Thyroid gland (tissue), 4 donors: ENCODE measurements around the gene RPTOR.

Experiments used
- POLR2A ChIP-seq, 2 donors: fragments of 450-650 bp; IDR thresholded peaks; one replicate each; pipeline ENCODE4 v1.6.1; 2017; ENCODE audit warnings: antibody characterized with exemption in 2 of 2, mild to moderate bottlenecking in 2 of 2, moderate library complexity in 1 of 2
- TF ChIP-seq, protein P1 (sequence below), 6 experiments: fragments of 200-600 bp in 3 of 6; fragments of 450-650 bp in 3 of 6; sonication (generic) in 3 of 6; IDR thresholded peaks; one replicate each; pipeline ENCODE4 v1.5.1; 2016 to 2019; ENCODE audit warnings: antibody characterized with exemption in 6 of 6, mild to moderate bottlenecking in 2 of 6, inconsistent platforms in 1 of 6, moderate library complexity in 1 of 6

DNA sequence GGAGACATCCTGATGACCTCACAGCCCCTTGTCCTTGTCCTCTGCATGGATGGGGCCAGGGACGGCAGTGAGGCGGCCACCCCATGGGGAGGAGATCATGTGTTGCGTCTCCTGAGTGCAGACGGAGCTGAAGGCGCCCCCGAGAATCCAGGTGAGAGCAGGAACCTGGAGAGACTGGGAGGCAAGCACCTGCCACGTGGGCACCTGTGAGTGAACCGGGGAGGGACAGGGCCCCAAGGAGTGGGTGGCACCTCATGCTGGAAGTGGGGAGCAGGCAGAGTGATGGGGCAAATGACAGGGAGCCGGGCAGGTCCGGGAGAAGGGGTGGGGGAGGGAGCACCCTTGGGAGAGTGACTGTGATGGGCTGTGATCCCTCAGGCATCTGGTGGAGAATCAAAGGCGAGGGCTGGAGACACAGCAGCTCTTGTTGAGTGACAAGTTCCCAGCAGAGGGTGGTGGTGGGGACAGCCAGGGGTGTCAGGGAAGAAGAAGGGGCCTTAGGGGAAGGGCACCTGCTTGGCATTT is 272.7 kb downstream of the RPTOR start:
- TF ChIP-seq, protein P1, sequence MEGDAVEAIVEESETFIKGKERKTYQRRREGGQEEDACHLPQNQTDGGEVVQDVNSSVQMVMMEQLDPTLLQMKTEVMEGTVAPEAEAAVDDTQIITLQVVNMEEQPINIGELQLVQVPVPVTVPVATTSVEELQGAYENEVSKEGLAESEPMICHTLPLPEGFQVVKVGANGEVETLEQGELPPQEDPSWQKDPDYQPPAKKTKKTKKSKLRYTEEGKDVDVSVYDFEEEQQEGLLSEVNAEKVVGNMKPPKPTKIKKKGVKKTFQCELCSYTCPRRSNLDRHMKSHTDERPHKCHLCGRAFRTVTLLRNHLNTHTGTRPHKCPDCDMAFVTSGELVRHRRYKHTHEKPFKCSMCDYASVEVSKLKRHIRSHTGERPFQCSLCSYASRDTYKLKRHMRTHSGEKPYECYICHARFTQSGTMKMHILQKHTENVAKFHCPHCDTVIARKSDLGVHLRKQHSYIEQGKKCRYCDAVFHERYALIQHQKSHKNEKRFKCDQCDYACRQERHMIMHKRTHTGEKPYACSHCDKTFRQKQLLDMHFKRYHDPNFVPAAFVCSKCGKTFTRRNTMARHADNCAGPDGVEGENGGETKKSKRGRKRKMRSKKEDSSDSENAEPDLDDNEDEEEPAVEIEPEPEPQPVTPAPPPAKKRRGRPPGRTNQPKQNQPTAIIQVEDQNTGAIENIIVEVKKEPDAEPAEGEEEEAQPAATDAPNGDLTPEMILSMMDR (IDR thresholded peaks at IDR 0.05), result no peak
- no peak for TF ChIP-seq POLR2A (IDR thresholded peaks at IDR 0.05)
